Measurements from ENCODE around the gene DNLZ. TPM values are rescaled to one million over a fixed set of nuclear protein-coding genes. Genes with fewer than 3 reads are reported as not detected.

Gene DNLZ
- total and polyA plus RNA-seq, 9 of the 15 experiments (the other 6 are each of a cell fraction or from before 2014, with no cell fraction given), result 0.17 to 44.6 (median 3.4) TPM

DNA sequence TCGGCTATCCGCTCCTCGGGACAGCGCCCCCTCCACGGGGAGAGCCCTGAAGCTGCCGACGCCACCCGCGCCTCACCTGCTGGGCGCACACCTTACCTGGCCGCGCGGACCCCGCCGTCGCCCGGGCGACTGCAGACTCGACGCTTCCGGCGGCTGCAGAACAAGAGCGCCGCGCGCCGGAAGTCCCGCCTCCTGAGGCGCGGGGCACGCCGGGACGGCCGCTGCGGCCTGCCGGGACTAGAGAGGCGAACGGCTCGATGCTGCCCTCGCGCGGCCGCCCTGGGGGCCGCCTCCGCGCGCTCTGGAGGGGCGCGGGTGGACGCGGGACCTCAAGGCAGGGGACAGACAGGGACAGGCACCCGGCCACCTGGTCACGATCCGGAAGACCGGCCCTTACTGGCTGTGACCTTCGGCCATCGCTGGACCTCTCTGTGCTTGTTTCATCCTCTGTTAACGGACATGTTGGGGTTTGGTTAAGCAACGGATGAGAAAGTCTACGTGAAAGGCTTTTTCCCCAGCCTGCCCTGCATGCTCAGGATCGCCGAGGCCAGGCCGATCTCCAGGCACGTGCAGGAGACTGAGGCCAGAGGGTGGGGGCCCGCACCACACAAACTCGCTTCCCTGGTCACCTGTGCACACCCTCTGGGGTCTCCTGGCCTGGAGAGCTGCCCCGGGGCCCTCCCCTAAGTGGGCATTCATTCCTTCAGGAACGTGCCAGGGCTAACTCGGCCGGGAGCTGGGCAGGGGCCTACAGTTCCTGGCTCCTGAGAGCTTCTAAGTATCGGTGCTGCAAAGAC, 36.7 kb upstream of the DNLZ start, which contains the start of gene SNAPC4 (continued):
- TF ChIP-seq BCOR (IDR thresholded peaks at IDR 0.05), result no peak
- TF ChIP-seq, protein P1, sequence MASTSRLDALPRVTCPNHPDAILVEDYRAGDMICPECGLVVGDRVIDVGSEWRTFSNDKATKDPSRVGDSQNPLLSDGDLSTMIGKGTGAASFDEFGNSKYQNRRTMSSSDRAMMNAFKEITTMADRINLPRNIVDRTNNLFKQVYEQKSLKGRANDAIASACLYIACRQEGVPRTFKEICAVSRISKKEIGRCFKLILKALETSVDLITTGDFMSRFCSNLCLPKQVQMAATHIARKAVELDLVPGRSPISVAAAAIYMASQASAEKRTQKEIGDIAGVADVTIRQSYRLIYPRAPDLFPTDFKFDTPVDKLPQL (IDR thresholded peaks at IDR 0.05; ENCODE audit: extremely low read depth, insufficient read length), result no peak
- TF ChIP-seq, protein P2, sequence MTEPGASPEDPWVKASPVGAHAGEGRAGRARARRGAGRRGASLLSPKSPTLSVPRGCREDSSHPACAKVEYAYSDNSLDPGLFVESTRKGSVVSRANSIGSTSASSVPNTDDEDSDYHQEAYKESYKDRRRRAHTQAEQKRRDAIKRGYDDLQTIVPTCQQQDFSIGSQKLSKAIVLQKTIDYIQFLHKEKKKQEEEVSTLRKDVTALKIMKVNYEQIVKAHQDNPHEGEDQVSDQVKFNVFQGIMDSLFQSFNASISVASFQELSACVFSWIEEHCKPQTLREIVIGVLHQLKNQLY (CRISPR knock-in tag; conservative IDR thresholded peaks at IDR 0.05), result no peak
- TF ChIP-seq, protein P3, sequence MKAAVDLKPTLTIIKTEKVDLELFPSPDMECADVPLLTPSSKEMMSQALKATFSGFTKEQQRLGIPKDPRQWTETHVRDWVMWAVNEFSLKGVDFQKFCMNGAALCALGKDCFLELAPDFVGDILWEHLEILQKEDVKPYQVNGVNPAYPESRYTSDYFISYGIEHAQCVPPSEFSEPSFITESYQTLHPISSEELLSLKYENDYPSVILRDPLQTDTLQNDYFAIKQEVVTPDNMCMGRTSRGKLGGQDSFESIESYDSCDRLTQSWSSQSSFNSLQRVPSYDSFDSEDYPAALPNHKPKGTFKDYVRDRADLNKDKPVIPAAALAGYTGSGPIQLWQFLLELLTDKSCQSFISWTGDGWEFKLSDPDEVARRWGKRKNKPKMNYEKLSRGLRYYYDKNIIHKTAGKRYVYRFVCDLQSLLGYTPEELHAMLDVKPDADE (conservative IDR thresholded peaks at IDR 0.05; ENCODE audit: control insufficient read depth, low read depth, low read length), result peak; percentile 42; the same call in 1 of the 2 replicates
- no peak for TF ChIP-seq ZNF146 (CRISPR knock-in tag; IDR thresholded peaks at IDR 0.05; ENCODE audit: unreplicated experiment)
- TF ChIP-seq, protein P4, sequence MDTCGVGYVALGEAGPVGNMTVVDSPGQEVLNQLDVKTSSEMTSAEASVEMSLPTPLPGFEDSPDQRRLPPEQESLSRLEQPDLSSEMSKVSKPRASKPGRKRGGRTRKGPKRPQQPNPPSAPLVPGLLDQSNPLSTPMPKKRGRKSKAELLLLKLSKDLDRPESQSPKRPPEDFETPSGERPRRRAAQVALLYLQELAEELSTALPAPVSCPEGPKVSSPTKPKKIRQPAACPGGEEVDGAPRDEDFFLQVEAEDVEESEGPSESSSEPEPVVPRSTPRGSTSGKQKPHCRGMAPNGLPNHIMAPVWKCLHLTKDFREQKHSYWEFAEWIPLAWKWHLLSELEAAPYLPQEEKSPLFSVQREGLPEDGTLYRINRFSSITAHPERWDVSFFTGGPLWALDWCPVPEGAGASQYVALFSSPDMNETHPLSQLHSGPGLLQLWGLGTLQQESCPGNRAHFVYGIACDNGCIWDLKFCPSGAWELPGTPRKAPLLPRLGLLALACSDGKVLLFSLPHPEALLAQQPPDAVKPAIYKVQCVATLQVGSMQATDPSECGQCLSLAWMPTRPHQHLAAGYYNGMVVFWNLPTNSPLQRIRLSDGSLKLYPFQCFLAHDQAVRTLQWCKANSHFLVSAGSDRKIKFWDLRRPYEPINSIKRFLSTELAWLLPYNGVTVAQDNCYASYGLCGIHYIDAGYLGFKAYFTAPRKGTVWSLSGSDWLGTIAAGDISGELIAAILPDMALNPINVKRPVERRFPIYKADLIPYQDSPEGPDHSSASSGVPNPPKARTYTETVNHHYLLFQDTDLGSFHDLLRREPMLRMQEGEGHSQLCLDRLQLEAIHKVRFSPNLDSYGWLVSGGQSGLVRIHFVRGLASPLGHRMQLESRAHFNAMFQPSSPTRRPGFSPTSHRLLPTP (IDR thresholded peaks at IDR 0.05; ENCODE audit: borderline replicate concordance, extremely low read depth, insufficient read length), result no peak
- TF ChIP-seq CBX8 (IDR thresholded peaks at IDR 0.05; ENCODE audit: borderline replicate concordance, extremely low read depth, low read depth, low read length, poor library complexity, severe bottlenecking), result no peak
- no peak for TF ChIP-seq TCF3 (CRISPR knock-in tag; IDR thresholded peaks at IDR 0.05)
- TF ChIP-seq, protein P5, sequence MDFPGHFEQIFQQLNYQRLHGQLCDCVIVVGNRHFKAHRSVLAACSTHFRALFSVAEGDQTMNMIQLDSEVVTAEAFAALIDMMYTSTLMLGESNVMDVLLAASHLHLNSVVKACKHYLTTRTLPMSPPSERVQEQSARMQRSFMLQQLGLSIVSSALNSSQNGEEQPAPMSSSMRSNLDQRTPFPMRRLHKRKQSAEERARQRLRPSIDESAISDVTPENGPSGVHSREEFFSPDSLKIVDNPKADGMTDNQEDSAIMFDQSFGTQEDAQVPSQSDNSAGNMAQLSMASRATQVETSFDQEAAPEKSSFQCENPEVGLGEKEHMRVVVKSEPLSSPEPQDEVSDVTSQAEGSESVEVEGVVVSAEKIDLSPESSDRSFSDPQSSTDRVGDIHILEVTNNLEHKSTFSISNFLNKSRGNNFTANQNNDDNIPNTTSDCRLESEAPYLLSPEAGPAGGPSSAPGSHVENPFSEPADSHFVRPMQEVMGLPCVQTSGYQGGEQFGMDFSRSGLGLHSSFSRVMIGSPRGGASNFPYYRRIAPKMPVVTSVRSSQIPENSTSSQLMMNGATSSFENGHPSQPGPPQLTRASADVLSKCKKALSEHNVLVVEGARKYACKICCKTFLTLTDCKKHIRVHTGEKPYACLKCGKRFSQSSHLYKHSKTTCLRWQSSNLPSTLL (IDR thresholded peaks at IDR 0.05), result no peak
- TF ChIP-seq TFAM (CRISPR knock-in tag; conservative IDR thresholded peaks at IDR 0.05), result no peak
- TF ChIP-seq NBN (IDR thresholded peaks at IDR 0.05; ENCODE audit: low read depth), result no peak
- TF ChIP-seq, protein P6, sequence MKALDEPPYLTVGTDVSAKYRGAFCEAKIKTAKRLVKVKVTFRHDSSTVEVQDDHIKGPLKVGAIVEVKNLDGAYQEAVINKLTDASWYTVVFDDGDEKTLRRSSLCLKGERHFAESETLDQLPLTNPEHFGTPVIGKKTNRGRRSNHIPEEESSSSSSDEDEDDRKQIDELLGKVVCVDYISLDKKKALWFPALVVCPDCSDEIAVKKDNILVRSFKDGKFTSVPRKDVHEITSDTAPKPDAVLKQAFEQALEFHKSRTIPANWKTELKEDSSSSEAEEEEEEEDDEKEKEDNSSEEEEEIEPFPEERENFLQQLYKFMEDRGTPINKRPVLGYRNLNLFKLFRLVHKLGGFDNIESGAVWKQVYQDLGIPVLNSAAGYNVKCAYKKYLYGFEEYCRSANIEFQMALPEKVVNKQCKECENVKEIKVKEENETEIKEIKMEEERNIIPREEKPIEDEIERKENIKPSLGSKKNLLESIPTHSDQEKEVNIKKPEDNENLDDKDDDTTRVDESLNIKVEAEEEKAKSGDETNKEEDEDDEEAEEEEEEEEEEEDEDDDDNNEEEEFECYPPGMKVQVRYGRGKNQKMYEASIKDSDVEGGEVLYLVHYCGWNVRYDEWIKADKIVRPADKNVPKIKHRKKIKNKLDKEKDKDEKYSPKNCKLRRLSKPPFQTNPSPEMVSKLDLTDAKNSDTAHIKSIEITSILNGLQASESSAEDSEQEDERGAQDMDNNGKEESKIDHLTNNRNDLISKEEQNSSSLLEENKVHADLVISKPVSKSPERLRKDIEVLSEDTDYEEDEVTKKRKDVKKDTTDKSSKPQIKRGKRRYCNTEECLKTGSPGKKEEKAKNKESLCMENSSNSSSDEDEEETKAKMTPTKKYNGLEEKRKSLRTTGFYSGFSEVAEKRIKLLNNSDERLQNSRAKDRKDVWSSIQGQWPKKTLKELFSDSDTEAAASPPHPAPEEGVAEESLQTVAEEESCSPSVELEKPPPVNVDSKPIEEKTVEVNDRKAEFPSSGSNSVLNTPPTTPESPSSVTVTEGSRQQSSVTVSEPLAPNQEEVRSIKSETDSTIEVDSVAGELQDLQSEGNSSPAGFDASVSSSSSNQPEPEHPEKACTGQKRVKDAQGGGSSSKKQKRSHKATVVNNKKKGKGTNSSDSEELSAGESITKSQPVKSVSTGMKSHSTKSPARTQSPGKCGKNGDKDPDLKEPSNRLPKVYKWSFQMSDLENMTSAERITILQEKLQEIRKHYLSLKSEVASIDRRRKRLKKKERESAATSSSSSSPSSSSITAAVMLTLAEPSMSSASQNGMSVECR (CRISPR knock-in tag; IDR thresholded peaks at IDR 0.05), result peak; percentile 91
- TF ChIP-seq ZNF696 (CRISPR knock-in tag; conservative IDR thresholded peaks at IDR 0.05), result no peak

Measured in K562 (cell line).